ENCODE results near the gene CPXM2. TPM values are rescaled to one million over a fixed set of nuclear protein-coding genes. Genes with fewer than 3 reads are reported as not detected.

Gene CPXM2
- total and polyA plus RNA-seq, 4 donors = 0.05 to 0.92 (median 0.44) TPM

DNA sequence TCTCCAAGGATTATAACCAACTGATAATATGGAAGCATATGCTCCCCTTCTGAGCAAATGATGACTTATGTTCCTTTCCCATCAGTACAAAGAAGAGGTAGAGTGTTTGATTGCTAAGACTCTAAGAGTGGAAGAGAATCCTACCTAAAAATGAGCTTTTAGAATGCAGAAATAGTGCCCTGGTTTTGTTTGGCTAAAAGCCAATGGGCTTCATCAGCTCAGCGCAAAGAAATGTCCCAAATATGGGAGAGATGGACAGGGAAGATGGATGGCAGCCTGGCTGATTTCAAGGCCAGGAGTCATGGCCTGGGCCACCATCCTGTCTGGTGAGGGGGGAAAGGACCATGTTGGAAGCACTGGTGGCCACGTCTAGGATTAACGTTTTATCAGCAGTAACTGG is 165.2 kb downstream of the CPXM2 start:
- H3K9me3 ChIP-seq (ENCODE audit: control insufficient read depth in 4 of 4, low read length in 3 of 4) = no peaks in the 10 kb centered on the region
- H3K4me3 ChIP-seq (ENCODE audit: low read depth in 1 of 3, low read length in 3 of 3) = no peak overlapping the region
- TF ChIP-seq YY1 (IDR thresholded peaks at IDR 0.05) = no peak
- TF ChIP-seq, protein P1, sequence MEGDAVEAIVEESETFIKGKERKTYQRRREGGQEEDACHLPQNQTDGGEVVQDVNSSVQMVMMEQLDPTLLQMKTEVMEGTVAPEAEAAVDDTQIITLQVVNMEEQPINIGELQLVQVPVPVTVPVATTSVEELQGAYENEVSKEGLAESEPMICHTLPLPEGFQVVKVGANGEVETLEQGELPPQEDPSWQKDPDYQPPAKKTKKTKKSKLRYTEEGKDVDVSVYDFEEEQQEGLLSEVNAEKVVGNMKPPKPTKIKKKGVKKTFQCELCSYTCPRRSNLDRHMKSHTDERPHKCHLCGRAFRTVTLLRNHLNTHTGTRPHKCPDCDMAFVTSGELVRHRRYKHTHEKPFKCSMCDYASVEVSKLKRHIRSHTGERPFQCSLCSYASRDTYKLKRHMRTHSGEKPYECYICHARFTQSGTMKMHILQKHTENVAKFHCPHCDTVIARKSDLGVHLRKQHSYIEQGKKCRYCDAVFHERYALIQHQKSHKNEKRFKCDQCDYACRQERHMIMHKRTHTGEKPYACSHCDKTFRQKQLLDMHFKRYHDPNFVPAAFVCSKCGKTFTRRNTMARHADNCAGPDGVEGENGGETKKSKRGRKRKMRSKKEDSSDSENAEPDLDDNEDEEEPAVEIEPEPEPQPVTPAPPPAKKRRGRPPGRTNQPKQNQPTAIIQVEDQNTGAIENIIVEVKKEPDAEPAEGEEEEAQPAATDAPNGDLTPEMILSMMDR (IDR thresholded peaks at IDR 0.05; ENCODE audit: low read depth, low read length, missing input control) = no peak
- TF ChIP-seq JUND (IDR thresholded peaks at IDR 0.05) = no peak
- TF ChIP-seq, protein P2, sequence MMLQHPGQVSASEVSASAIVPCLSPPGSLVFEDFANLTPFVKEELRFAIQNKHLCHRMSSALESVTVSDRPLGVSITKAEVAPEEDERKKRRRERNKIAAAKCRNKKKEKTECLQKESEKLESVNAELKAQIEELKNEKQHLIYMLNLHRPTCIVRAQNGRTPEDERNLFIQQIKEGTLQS (IDR thresholded peaks at IDR 0.05) = no peak
- TF ChIP-seq FOXA2 (IDR thresholded peaks at IDR 0.05) = no peak
- no peak for TF ChIP-seq FOXA1 (IDR thresholded peaks at IDR 0.05)
- no peak for TF ChIP-seq HNF4G (IDR thresholded peaks at IDR 0.05)
- no peak for TF ChIP-seq GABPA (IDR thresholded peaks at IDR 0.05 in 1 of 2, conservative IDR thresholded peaks at IDR 0.05 in 1 of 2)
- TF ChIP-seq, protein P3, sequence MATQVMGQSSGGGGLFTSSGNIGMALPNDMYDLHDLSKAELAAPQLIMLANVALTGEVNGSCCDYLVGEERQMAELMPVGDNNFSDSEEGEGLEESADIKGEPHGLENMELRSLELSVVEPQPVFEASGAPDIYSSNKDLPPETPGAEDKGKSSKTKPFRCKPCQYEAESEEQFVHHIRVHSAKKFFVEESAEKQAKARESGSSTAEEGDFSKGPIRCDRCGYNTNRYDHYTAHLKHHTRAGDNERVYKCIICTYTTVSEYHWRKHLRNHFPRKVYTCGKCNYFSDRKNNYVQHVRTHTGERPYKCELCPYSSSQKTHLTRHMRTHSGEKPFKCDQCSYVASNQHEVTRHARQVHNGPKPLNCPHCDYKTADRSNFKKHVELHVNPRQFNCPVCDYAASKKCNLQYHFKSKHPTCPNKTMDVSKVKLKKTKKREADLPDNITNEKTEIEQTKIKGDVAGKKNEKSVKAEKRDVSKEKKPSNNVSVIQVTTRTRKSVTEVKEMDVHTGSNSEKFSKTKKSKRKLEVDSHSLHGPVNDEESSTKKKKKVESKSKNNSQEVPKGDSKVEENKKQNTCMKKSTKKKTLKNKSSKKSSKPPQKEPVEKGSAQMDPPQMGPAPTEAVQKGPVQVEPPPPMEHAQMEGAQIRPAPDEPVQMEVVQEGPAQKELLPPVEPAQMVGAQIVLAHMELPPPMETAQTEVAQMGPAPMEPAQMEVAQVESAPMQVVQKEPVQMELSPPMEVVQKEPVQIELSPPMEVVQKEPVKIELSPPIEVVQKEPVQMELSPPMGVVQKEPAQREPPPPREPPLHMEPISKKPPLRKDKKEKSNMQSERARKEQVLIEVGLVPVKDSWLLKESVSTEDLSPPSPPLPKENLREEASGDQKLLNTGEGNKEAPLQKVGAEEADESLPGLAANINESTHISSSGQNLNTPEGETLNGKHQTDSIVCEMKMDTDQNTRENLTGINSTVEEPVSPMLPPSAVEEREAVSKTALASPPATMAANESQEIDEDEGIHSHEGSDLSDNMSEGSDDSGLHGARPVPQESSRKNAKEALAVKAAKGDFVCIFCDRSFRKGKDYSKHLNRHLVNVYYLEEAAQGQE (IDR thresholded peaks at IDR 0.05) = no peak
- TF ChIP-seq SP1 (IDR thresholded peaks at IDR 0.05) = no peak
- no peak for TF ChIP-seq TAF1 (conservative IDR thresholded peaks at IDR 0.05)
- TF ChIP-seq, protein P4, sequence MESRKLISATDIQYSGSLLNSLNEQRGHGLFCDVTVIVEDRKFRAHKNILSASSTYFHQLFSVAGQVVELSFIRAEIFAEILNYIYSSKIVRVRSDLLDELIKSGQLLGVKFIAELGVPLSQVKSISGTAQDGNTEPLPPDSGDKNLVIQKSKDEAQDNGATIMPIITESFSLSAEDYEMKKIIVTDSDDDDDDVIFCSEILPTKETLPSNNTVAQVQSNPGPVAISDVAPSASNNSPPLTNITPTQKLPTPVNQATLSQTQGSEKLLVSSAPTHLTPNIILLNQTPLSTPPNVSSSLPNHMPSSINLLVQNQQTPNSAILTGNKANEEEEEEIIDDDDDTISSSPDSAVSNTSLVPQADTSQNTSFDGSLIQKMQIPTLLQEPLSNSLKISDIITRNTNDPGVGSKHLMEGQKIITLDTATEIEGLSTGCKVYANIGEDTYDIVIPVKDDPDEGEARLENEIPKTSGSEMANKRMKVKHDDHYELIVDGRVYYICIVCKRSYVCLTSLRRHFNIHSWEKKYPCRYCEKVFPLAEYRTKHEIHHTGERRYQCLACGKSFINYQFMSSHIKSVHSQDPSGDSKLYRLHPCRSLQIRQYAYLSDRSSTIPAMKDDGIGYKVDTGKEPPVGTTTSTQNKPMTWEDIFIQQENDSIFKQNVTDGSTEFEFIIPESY (IDR thresholded peaks at IDR 0.05) = no peak
- no peak for TF ChIP-seq HNF4A (conservative IDR thresholded peaks at IDR 0.05)
- TF ChIP-seq RAD21 (IDR thresholded peaks at IDR 0.05) = no peak
- 51% methylated on average over 3 of the region's 3 CpGs for WGBS
- H3K4me1 ChIP-seq (ENCODE audit: control insufficient read depth in 4 of 4, insufficient read depth in 4 of 4, low read length in 3 of 4) = no peaks in the 10 kb centered on the region
- no peak overlapping the region for H3K9ac ChIP-seq (ENCODE audit: low read depth in 1 of 2, low read length in 2 of 2)
- no peaks in the 10 kb centered on the region for H3K36me3 ChIP-seq (ENCODE audit: control insufficient read depth in 4 of 4, insufficient read depth in 3 of 4, low read depth in 1 of 4, low read length in 3 of 4)
- no peak overlapping the region for H3K27ac ChIP-seq (ENCODE audit: low read depth in 1 of 2, low read length in 2 of 2)
- H3K27me3 ChIP-seq (ENCODE audit: control insufficient read depth in 4 of 4, insufficient read depth in 4 of 4, low read length in 3 of 4) = peaks cover 0 to 6% (median under 1%) of the 10 kb centered on the region in 4 donors
- no peak for DNase-seq (ENCODE audit: low spot score)

DNA sequence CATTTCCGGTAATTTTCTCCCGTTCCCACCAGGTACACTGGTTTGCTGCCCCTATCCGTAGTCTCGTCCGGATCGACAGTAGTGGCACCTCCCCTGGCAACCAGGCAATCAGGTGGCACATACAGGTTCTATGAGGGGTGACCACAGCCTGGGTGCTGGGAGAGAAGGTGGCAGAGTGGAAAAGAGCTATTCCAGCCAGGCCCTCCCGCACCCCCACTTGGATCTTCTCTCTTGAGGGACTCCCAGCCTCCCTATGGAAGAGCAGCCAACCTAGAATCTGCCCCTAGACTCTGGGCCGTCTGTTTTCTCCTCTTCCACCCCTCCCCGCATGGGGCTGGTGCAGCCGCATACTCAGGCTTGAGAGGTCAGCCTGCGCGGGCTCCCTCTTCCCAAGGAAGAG is 166.9 kb downstream of the CPXM2 start:
- Histone ChIP-seq H3K36me3 (ENCODE audit: control insufficient read depth in 4 of 4, insufficient read depth in 3 of 4, low read depth in 1 of 4, low read length in 3 of 4) (no peaks in the 10 kb centered on the region), H3K4me3 (ENCODE audit: low read depth in 1 of 3, low read length in 3 of 3) (no peak overlapping the region), H3K9me3 (ENCODE audit: control insufficient read depth in 4 of 4, low read length in 3 of 4) (no peaks in the 10 kb centered on the region), H3K4me1 (ENCODE audit: control insufficient read depth in 4 of 4, insufficient read depth in 4 of 4, low read length in 3 of 4) (no peaks in the 10 kb centered on the region), H3K27me3 (ENCODE audit: control insufficient read depth in 4 of 4, insufficient read depth in 4 of 4, low read length in 3 of 4) (peaks cover 0 to 6% (median 2%) of the 10 kb centered on the region in 4 donors), H3K27ac (ENCODE audit: low read depth in 1 of 2, low read length in 2 of 2) (no peak overlapping the region), H3K9ac (ENCODE audit: low read depth in 1 of 2, low read length in 2 of 2) (no peak overlapping the region)
- TF ChIP-seq GABPA (IDR thresholded peaks at IDR 0.05 in 1 of 2, conservative IDR thresholded peaks at IDR 0.05 in 1 of 2) (no peak), HNF4A (conservative IDR thresholded peaks at IDR 0.05) (no peak), FOXA1 (IDR thresholded peaks at IDR 0.05) (no peak), JUND (IDR thresholded peaks at IDR 0.05) (no peak), YY1 (IDR thresholded peaks at IDR 0.05) (no peak), SP1 (IDR thresholded peaks at IDR 0.05) (no peak)
- TF ChIP-seq, protein P4 (IDR thresholded peaks at IDR 0.05) = no peak
- TF ChIP-seq, protein P2 (IDR thresholded peaks at IDR 0.05) = no peak
- 88% methylated on average over 12 of the region's 12 CpGs for WGBS
- no peak for DNase-seq (ENCODE audit: low spot score)
